G401.6 (cell line): Measurements from ENCODE around the gene FAM131A.

Experiments used
- FAIRE-seq: peaks from 2 replicates; lab custom pipeline; 2012; peaks lifted over from hg19 to GRCh38; lab: Jason Lieb, UNC

FAM131A gene

GRCh38 chr3:184377882-184378445 lies 40.6 kb downstream of the FAM131A start, which contains the start of gene THPO:
THPO (minus strand) TSS chr3:184378207; CDS start chr3:184376259, 1,948 bp downstream.
- FAIRE-seq = no peak

DNA sequence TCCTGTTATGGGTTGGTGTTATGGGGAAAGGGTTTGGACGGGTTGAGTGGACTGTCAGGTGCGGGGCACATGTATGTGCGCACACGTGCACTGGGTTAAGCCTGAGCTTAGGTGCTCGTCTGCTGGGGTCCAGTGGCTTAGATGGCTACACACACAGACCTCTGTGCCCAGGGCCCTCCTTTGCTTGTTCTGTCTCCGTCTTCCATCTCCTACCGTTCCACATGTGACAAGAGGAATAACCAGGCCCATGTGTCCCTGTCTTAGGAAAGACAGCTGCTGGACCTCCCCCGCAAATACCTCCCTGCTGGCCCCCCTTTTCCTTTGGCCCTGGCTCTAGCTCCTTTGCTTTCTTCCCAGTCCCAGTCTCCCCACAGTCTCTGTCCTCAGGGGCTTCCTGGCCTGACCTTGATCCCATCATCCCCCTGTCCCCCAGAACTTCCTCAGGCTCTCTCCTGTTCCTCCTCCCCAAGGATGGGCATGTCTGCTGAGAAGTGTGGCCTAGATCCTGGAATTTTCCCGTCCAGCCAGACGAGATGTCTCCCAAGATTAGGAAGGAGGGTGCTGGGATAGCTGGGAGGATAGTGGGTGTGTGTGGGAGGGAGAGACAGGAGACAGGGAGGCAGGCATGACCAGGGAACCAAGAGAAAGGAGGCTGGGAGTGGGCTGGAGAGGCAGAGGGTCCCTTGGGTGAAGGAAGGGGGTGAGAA lies 41.4 kb downstream of the FAM131A start:
- FAIRE-seq = no peak

DNA sequence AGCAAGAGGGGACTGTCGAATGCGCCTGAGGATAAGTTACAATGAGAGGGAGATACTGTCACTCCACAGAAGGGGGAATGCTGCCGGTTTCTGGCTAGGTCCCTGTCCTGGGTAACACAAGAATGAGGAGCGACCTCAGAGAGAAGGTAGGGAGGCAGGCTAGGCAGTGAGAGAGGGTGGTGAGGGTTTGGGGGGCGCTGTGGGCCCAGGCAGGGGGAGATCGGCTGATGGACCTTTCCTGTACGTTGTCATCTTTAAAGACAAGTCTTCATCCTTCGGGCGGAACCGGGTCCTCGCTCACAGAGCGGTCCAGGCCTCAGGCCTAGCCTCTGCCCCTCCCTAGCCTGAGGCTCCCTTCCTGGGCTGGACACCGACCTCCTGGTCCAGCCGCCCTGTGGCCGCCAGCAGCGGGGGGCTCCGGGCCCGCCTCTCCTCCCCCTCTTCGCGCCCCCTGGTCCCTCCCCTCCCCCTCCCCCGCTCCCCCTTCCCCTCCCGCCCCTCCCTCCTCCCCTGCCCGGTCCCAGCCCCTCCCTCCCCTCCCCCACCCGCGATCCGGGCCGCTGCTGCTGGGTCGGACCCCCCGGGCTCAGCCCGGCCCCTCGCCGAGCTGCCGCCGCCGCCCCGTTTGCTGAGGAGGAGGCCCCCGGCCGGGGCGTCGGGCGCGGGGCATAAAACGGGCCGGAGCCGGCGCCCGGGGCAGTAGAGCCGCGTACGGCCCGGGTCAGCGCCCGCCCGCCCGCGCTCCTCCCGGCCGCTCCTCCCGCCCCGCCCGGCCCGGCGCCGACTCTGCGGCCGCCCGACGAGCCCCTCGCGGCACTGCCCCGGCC lies 42.2 kb downstream of the FAM131A start, which contains the start of gene CHRD:
TSS of gene CHRD (plus strand) at position 697 of the 827 bp plus-strand sequence. CDS start 265 bp downstream, outside the sequence.
- no peak for FAIRE-seq

- FAIRE-seq = no peak
These were observed 42.8 kb downstream of the FAM131A start for GRCh38 chr3:184380185-184380626.

DNA sequence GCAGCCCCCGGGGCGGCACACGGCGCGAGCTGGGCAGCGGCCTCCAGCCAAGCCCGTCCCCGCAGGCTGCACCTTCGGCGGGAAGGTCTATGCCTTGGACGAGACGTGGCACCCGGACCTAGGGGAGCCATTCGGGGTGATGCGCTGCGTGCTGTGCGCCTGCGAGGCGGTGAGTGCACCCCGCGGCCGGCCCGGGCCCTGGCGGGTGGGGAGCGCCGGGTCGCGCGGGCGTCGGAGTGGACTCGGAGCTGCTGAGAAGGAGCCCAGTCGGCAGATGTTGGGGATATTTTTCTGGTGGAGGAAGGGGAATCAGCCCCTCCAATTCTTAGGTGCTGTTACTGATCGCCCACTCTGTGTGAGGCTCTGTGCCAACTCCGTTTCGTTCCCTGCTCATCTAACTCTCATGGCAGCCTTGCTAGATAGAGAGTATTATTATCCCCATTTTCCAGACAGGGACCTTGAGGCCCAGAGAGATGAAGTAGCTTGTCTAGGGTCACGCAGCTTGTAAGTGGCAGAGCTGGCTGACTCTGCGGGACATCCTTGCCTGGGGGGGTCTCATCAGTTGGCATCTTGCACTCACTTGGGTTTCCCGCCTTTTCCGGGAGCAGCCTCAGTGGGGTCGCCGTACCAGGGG lies 43.3 kb downstream of the FAM131A start:
- no peak for FAIRE-seq

GRCh38 chr3:184381261-184382224 lies 44.1 kb downstream of the FAM131A start:
- FAIRE-seq = no peak

- FAIRE-seq = no peak
These were observed 45.1 kb downstream of the FAM131A start for GRCh38 chr3:184382326-184383032.

GRCh38 chr3:184383033-184383740 lies 45.8 kb downstream of the FAM131A start:
- no peak for FAIRE-seq

GRCh38 chr3:184384342-184384741 lies 46.9 kb downstream of the FAM131A start:
- FAIRE-seq = no peak

- FAIRE-seq = no peak
These were observed 47.5 kb downstream of the FAM131A start for GRCh38 chr3:184384856-184385422.

DNA sequence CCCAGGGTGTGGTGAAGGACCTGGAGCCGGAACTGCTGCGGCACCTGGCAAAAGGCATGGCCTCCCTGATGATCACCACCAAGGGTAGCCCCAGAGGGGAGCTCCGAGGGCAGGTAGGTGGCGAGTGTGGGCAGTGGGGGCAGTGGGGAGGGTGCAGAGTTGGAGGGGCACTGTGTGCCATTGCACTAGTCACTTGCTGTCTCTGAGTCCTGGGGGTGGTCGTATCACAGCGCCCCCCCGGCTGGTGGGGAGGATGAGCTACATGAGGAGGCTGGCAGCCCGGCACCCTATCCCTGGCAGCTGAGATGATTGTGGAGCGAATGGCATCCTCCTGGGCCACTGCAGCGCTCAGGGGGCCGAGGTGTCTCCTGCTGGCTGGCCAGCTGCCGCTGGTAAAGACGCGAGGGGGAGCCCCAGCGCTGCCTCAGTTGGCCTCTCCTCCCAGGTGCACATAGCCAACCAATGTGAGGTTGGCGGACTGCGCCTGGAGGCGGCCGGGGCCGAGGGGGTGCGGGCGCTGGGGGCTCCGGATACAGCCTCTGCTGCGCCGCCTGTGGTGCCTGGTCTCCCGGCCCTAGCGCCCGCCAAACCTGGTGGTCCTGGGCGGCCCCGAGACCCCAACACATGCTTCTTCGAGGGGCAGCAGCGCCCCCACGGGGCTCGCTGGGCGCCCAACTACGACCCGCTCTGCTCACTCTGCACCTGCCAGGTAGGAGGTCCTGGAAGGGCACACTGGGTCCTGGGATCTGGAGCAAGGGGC lies 48.8 kb downstream of the FAM131A start:
- FAIRE-seq = no peak

DNA sequence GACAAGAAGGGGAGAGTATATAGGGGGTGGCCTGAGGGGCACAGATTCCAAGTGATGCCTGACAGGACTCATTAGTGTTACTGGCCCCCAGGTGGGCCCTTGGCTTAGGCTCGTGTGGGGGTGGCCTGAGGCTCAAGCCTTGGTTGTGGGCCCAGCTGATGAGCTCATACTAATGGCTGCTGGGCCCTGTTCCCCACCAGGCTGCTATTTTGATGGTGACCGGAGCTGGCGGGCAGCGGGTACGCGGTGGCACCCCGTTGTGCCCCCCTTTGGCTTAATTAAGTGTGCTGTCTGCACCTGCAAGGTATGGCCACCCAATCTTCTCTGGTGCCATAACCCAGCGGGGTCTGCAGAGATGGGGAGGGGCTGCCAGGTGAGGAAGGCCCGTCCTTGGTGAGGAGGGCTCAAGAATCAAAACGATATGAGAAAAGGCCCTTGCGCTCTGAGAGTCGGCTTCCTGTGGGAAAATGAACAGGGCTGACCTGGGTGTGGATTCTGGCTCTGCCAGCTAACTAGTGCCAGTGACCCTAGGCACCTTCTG lies 49.8 kb downstream of the FAM131A start:
- no peak for FAIRE-seq

- FAIRE-seq = no peak
These were observed 51.0 kb downstream of the FAM131A start for GRCh38 chr3:184388164-184388935.

DNA sequence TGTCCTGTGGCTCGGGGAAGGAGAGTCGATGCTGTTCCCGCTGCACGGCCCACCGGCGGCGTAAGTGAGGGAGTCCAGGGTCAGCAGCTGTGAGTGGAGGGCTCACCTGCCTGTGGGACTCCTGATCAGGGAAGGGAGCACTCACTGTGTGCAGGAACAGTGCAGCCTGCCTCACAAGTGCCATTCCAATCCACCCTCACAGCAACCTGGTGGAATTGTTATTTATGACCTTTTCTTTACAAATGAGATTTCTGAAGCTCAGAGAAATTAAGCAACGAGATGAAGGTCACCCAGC lies 51.5 kb downstream of the FAM131A start:
- FAIRE-seq = no peak

DNA sequence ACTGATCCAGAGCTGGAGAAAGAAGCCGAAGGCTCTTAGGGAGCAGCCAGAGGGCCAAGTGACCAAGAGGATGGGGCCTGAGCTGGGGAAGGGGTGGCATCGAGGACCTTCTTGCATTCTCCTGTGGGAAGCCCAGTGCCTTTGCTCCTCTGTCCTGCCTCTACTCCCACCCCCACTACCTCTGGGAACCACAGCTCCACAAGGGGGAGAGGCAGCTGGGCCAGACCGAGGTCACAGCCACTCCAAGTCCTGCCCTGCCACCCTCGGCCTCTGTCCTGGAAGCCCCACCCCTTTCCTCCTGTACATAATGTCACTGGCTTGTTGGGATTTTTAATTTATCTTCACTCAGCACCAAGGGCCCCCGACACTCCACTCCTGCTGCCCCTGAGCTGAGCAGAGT lies 52.0 kb downstream of the FAM131A start:
- no peak for FAIRE-seq

GRCh38 chr3:184389935-184390528 lies 52.6 kb downstream of the FAM131A start:
- no peak for FAIRE-seq

DNA sequence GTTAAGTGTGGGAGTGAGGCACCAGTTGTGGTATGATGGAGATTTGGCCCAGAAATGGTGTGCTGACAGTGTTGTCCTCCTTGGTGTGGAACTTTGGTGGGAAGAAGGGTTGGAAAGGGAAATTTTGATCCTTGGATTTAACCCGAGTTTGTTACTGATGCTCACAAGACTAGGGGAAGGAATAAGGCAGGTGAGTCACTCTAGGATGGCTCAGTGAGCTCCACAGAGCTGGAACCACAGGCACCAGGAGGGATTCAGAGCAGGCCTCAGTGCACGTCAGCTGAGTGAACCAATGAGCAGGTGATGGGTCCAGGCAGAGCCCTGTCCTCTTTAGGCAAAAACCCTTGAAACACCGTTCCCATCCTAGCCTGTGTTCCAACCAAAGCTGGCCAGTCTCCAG lies 53.9 kb downstream of the FAM131A start:
- no peak for FAIRE-seq

DNA sequence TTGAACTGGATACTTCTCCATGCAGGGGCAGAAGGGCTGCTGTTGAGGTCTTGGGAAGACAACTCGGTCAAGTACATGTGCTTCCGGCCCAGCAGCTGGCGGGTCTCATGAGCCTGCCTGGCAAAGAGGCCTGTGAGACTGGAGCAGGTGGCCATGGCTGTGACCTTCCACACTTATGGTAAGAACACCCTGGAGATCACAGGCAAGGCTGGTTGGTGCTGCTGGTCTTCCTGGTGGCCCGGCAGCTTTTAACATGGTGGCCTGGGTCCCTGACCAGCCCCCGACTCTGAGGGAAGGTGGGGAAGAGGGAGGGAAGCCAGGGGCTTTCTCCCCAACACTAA lies 57.9 kb downstream of the FAM131A start:
- FAIRE-seq = no peak
